Measurements from ENCODE around the gene GOLGA6C. TPM values are rescaled to one million over a fixed set of nuclear protein-coding genes. Genes with fewer than 3 reads are reported as not detected.
"Not testable (repeated sequence)": the region's sequence is repeated elsewhere in the genome, so short reads cannot be mapped to it uniquely, and the experiment has no call there.

GOLGA6C gene, protein sequence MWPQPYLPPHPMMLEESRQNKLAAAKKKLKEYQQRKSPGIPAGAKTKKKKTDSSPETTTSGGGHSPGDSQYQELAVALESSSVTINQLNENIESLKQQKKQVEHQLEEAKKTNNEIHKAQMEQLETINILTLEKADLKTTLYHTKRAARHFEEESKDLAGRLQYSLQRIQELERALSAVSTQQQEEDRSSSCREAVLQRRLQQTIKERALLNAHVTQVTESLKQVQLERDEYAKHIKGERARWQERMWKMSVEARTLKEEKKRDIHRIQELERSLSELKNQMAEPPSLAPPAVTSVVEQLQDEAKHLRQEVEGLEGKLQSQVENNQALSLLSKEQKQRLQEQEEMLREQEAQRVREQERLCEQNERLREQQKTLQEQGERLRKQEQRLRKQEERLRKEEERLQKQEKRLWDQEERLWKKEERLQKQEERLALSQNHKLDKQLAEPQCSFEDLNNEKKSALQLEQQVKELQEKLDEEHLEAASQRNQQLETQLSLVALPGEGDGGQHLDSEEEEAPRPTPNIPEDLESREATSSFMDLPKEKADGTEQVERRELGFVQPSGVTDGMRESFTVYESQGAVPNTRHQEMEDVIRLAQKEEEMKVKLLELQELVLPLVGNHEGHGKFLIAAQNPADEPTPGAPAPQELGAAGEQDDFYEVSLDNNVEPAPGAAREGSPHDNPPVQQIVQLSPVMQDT
- not detected in 2 replicates for total RNA-seq

DNA sequence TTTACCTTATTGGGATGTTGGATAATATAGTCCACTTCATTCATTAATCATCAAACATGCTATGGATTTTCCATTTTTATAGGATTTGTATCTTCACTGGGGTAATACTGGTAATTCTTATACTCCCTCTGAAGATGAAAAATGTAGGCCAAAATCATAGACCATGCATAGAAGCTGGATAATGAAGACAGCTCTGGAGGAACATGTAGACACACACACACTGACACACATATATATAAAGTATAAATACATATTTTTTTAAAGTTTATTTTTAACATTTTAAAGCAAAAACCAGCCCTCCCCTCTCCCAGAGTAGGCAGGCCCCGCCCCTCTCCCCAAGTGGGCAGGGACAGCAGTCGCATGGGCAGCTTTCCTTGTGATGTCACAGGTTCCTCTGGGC is at the start of gene GOLGA6C:
TSS of gene GOLGA6C (plus strand) at position 301 of the 400 bp plus-strand sequence. CDS start 265 bp downstream, outside the sequence.
- intact Hi-C loops (cut with micrococcal nuclease), result not testable (repeated sequence)

DNA sequence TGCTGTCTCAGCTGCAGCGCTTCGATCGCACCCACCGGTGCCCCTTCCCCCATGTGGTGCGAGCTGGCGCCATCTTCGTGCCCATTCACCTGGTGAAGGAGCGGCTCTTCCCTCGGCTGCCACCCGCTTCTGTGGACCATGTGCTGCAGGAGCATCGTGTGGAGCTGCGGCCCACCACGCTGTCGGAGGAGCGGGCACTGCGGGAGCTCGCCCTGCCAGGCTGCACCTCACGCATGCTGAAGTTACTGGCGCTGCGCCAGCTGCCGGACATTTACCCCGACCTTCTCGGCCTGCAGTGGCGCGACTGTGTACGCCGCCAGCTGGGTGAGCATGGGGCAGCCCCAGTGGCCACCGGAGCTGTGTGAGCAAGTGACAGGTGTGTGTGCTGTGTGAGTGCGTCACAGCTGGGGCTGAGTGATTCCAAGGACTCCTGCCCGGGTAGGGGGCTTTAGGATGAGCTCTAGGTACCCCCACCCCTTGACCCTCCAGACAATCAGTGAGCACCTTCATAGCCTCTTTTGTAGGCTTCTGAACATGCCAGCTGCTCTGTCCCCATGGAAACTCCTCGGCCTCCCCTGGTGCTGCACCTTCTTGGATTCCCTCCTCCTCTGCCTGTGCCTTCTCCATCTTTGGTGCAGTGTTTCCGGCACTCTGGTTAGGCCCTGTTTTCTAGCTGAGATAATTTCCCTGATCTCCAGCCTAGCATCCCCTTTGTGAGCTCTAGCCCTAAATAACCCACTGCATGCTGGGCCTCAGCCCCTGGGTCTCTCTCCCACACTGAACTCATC is 49.4 kb upstream of the GOLGA6C start:
- intact Hi-C loops (cut with micrococcal nuclease), result loop anchor here (10.0 kb wide), 4 partner anchors 104 to 744 kb away; partner anchors contain the start of genes CLK3, SNUPN and UBL7

DNA sequence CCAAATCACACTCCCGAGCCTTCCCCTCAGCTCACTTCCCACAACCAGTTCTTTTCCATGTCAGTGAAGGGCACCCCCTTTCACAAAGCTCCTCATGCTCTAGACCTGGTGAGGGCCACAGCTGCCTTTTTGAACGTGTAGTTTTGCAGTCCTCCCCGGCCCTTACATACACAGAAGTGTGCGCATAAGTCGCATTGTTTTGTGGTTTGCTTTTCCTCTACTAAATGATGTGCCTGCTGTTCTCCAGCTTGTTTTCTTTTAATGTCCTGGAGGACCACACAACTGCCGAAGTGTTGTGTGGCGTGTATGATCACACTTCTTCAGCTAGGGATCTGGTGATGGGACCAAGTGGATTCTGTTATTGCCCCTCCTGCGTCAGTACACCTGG is 48.9 kb upstream of the GOLGA6C start:
- intact Hi-C loops (cut with micrococcal nuclease), result loop anchor here (10.0 kb wide), 4 partner anchors 104 to 744 kb away; partner anchors contain the start of genes CLK3, SNUPN and UBL7

DNA sequence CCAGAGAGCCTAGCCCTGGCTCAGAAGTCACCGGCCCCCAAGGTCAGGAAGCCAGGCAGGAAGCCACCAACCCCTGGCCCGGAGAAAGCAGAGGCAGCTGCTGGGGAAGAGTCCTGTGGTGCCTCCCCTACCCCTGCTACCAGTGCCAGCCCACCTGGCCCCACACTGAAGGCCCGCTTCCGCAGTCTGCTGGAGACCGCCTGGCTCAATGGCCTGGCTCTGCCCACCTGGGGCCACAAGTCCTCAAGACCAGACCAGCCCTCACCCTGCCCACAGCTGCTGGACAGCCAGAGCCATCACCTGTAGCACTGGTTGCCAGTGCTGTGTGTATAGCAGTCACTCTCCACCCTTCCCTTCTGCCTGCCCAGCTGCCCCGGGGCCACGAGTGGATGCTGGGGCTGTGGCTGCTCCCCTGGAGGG is 47.3 kb upstream of the GOLGA6C start:
- intact Hi-C loops (cut with micrococcal nuclease), result no loop called here

DNA sequence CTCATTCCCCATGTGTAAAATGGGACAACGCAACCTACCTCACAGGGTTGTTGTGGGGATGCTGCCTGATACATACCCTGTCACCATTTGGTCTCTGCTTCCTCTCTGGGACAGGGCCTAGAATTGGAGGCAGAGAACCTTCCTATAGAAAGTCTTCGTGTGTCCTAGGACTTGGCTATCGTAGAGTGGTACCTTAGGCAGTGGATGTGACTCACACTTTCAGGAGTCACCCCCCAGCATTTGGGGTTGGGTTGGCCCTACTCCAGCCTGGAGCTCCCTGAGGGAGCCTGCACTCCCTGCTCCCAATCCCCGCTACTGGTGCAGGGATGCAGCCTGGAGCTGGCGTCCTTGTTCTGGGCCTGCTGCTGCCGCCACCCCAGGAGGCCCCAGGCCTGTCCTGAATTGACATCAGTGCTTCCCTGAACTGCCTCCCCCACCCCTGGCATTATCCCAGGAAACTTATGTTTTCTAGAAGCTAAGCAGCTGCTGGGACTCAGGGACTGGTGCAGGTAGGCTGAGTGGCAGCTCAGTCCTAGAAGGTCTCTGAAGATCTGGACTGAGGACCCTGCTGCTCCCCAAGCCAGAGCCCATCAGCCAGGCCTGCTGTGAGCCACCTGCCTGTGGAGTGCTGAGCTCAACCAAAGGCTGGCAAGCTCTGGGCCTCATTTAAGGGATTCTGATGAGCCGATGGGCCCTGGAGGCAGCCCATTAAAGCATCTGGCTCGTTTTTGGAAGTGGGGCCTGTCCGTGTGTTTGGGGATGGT is 46.5 kb upstream of the GOLGA6C start:
- intact Hi-C loops (cut with micrococcal nuclease), result no loop called here

DNA sequence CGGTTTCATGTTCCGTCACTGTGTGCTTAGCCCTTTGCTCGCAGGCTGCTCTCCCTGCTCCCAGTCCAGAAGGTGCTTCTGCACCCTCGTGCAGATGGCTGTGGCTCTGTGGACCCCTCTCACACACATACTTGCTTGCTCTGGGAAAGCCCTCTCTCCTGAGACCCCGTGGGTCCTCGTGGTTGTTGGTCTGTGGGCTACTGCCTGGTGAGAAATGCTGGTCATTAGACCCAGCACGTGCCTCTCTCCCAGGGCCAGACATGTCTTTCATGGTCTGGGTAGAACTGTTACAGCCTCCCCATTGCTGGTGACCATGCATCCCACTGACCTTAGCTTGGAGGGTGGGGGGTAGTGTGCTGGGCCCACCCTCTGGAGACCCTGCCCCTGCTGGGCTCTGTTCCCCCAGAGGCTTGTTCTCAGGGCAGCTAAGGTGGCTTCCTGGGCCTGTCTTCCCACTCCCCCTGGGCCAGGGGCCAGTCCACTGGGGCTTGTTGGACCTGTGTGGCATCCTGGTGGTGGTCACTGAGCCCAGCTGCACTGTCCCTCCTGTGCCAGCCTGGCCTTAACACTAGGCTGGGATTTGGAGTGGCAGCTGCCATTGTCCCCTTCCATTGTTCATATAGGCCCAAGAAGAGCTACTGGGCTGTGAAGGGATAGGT is 45.8 kb upstream of the GOLGA6C start:
- intact Hi-C loops (cut with micrococcal nuclease), result no loop called here

DNA sequence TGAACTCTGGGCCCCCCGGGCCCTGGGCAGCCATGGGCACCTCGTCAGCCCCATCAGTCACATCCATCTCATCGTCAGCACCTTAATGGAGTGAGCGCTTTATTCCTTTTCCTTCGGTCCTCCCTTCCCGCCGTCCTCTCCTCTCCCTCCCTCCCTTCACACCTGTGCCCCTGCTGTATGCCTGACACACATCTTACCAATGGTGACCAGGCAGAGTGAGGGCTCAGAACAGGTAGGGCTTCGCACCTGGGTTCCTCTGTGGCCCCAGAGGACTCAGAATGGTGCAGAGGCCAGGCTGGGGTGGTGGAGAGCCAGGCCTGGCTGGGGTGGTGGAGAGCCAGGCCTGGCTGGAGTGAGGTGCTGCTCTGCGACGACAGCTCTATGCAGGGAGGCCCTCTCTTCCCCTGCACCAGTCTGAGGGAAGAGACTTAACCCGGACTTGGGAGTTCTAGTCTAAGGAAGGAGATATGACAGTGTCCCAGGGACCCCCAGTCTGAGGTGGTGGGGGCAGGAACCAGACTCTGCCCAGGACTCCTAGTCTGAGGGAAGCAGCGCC is 44.8 kb upstream of the GOLGA6C start:
- intact Hi-C loops (cut with micrococcal nuclease), result no loop called here

DNA sequence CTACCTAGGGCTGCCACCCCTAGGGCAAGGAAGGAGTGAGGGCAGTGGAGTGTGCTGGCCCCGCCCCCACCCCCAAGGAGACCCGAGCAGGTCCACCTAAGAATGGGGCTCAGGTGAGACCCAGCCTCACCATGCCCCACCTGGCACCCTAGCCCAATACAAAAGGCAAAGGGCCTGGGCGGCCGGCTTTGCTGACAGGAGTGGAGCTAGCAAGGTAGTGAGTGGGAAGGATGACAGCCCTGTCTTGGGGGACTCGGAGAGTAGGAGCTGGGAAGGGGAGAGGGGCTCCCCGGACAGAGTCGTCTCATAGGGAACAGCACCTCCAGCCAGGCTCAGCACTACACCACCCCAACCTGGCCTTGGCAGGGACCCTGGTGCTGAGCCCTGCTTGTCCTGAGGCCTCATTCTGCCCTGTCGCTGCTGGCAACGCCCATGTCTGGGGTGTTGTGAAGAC is 44.3 kb upstream of the GOLGA6C start:
- intact Hi-C loops (cut with micrococcal nuclease), result no loop called here

DNA sequence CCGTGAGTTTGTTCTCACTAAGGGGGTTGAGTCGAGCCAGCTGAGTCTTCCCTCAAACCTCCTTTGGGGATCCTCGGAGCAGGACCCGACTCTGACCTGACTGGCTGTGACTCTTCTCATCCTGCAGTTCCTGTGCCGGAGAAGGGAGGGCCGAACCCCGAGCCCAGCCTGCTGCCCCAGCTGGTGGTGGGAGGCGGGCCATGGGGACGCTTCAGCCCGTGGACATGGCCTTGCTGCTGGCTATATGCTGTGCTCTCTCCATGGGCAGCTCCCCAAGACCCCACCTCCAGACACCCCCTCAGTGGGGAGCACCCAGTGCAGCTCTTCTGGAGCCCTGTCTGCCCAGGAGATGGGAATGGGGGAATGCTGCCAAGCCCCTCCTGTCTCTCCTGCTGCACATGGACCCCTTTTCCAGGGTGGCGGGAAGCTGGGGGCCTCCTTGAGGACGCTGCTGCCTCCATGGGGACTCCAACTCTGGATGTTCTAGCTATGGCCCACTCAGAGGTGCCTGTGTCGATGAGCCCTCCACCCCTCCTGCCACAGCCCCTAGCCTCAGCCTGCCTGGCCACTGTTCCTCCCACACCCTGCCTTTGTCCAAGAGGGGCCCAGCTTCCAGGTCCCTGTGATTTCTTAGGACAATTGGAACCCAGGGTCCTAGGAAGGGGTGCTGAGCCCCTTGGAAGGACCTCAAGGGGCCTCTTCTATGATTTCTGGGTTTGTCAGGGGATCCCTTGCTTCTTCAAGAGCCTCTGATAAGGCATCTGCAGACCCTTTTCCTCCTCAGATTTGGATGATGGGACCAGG is 43.6 kb upstream of the GOLGA6C start:
- intact Hi-C loops (cut with micrococcal nuclease), result no loop called here

DNA sequence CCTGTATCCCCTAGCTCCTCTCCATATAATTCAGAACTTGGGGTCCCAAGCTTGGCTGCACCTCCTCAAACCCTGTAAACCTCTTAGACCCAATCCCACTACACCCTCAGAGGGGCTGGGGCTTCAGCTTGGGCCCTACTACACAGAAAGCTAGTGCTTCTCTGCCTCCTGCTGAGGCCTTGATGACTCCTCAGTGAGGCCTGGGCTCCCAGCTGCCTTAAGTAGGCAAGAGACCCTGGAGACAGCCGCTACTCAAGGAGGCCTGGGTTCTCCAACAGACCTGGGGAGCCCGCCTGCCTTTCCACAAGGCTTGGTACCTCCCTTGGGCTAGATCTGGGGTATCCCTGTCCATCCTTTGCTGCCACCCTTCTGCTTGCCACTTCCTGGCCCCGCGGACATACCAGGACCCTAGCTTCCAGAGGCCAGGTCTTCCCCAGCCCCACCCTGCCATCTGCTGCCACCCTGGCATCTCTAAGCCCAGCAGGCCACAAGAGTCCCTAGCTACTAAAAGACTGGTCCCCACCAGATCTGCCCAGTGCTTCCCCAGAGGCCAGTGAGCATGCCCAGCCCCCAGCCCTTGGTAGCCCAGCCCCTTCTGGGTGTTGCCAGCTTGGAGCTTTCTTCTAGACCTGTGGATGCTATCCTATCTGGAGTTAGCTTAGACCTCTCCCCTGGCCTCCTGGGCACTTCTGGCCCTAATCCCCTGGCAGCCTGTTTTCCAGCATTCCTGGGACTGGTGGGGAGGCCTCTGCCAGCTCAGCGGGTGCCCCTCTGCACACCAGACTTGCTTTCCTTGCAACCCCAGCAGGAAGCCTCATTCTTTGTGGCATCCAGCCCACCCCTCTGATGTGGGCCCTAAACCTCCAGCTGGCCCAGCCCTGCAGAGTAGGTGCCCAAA is 42.8 kb upstream of the GOLGA6C start:
- intact Hi-C loops (cut with micrococcal nuclease), result no loop called here

DNA sequence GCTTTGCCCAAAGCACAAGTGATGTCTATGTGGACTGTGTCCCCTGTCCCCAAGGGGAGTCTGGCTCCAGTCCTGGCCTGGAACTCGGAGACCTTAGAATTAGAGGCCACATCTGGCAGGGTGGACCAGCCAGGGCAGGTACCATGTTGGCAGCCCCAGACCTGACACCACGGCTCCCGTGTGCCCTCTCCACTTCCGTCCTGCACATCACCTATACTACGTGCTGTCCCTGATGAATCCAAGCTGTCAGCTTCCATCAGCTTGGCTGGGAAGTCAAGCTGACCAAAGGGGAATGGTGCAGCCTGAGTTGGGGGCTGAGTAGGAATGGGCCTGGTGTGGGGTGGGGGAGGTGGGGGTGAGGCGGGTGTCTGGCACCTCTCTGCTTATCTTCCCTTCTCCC is 41.1 kb upstream of the GOLGA6C start:
- intact Hi-C loops (cut with micrococcal nuclease), result no loop called here

DNA sequence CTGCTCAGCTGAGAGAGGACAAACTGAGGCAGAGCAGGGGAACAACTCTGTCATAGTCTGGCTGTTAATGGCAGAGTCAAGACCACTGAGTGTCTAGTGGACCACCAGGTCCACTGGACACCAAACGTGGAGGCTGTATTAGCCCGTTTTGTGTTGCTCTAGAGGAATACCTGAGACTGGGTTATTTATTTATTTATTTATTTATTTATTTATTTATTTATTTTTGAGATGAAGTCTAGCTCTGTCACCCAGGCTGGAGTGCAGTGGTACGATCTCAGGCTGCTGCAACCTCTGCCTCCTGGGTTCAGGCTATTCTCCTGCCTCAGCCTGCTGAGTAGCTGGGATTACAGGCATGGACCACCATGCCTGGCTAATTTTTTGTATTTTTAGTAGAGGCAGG is 40.6 kb upstream of the GOLGA6C start:
- intact Hi-C loops (cut with micrococcal nuclease), result not testable (repeated sequence)

DNA sequence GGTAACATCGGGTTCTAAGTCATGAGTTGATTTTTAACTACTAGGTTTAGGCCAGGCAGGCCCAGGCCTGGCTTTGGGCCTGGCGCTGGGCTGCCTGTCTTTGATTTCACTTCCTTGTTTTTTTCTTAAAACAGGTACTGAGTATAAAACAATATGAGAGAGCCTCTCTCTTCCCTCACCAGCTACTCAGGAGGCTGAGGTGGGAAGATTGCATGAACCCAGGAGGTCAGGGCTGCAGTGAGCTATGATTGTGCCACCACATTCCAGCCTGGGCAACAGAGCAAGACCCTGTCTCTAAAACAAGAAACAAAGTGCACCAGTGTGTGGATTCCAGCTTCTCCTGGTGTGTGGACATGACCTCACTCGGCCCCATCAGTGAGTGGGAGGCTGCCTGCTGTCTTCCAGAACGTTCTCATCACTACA is 38.6 kb upstream of the GOLGA6C start:
- intact Hi-C loops (cut with micrococcal nuclease), result not testable (repeated sequence)

DNA sequence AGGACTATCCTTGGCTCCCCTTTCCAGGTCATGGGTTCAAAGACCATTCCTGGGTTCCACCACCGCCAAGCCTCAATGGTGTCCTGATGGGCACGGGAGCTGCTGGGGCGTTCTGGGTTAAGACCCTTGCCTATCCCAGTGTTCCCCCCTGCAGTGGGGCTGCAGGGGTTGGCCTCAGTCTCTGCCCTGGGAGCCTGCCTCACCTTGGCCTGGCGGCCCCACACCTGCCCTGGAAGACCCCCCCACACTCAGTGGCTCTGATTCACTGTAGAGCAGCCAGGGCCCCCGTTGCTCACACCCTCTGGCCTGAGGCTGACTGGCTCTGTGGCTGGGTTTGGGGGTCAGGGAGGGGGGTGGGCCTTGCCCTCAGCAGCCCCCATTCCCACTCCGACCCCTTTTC is 34.4 kb upstream of the GOLGA6C start:
- intact Hi-C loops (cut with micrococcal nuclease), result no loop called here

DNA sequence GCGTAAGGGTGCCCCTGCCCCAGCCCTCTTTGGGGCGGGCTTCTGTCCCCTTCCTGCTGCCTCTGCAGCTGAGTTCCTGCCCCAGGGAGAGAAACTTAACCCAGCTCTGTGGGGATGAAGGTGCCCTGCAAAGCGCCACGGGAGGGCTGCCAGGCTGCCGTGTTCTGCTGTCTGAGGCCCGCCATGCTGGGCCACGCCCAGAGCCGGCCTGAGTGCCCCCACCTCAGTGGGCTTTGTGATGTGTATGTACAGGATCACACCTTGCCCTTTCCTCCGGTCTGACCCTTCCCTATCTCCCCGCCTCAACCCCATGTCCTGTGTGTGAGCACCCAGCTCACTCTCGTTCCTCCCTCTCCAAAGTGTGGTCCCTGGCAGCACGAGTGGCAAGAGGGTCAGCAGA is 33.9 kb upstream of the GOLGA6C start:
- intact Hi-C loops (cut with micrococcal nuclease), result no loop called here

DNA sequence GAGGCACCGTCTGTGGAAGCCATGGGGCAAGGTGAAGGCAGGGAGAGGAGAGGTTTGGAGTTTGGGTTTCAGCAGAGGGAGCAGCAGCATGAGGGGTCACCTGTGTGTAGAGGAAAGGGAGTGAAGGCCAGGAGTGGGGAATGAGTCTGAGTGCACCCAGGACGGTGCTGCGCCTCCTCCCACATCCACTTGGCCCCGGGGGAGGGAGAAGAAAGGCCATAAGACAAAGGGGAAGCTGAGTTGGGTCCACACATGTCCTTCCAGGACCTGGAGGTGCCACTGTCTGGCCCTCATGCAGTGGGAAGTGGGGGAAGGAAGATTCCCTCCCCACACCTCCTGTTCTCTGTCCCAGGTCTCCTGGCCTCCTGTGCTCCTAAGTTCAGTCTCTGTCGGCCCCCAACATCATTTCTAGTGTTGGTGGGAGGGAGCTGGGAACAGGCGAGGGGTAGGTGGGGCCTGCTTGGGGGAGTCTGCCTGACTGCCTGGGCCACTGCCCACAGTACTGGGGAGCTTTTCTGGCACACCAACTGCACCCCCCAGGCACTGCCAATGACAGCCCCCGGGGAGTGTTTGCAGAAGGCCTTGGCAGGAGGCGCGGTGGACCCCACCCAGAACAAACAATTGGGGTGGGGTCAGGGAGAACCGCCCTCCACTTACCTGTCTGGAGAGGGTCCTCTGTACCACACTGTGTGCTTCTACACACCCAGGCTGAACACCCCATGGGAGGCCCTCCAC is 32.9 kb upstream of the GOLGA6C start:
- intact Hi-C loops (cut with micrococcal nuclease), result not testable (repeated sequence)

DNA sequence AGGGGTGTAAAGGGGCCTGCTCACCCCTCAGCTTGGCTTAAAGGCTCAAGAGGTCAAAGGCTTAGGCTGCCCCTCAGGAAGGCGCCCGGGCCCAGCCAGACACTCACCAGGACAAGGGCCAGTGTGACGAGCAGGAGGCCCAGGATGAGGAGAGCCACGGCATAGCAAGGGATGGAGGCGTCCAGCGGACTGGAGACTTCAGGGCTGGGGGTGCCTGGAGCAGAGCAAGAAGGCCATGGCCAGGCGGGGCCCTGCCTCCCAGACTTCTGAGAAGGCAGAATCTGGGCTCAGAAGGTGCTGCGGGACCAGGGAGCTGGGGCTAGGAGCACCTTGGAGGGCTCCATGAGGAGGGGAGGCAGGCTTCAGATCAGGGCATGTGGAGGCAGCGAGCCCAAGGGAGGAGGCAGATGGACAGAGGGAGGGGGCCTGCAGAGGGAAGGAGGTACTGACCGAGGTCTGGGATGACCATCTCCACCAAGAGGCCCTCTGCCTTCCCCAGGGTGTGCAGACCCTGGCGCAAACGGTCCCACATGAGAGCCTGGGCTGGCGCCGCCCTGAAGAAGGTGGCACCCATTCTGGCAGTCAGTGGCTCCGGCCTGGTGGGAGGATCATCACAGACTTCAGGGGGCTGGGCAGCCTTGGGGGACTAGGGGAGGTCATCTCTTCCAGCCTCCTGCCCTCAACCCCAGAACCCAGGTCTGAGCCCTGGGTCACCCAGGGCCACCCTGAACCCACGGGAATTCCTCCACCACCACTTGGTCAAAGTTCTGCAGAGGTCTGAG is 32.0 kb upstream of the GOLGA6C start:
- intact Hi-C loops (cut with micrococcal nuclease), result no loop called here

Data from T-helper 1 cell treated with Interleukin-12 subunit alpha and Interleukin-12 subunit beta and Interleukin-4 antibody, amounts not matched to agents 30 ng/mL and 1 ng/mL, for 36 hours (primary cell).